ENCODE data around the gene GSTT2B.
"Not testable (repeated sequence)": the region's sequence is repeated elsewhere in the genome, so short reads cannot be mapped to it uniquely, and the experiment has no call there.

GRCh38 chr22:23954193-23954990 is 6.6 kb downstream of the GSTT2B start:
- not testable (repeated sequence) for TF ChIP-seq POLR2A, POLR2AphosphoS5 (IDR thresholded peaks at IDR 0.05; ENCODE audit: low read depth, low read length)
